KMS-11 (cell line): ENCODE measurements around the gene GAR1.

Experiments
- H2AFZ ChIP-seq: fragments of 200-600 bp; sonication (generic); 2 replicates; pipeline ENCODE4 v1.6.1; 2016; ENCODE audit warnings: antibody characterized with exemption, mixed run types, low read depth
- H3K27ac ChIP-seq: fragments of 200-600 bp; sonication (generic); 2 replicates; pipeline ENCODE4 v1.6.1; 2016; ENCODE audit warnings: mild to moderate bottlenecking, mixed run types
- H3K27me3 ChIP-seq: fragments of 200-600 bp; sonication (generic); 2 replicates; pipeline ENCODE4 v1.6.1; 2017; ENCODE audit warnings: mild to moderate bottlenecking, low read depth, mixed run types, moderate library complexity; ENCODE audit not compliant: insufficient read depth
- H3K36me3 ChIP-seq: fragments of 200-600 bp; sonication (generic); 2 replicates; pipeline ENCODE4 v1.6.1; 2017; ENCODE audit warnings: mild to moderate bottlenecking, mixed run types; ENCODE audit not compliant: insufficient read depth
- H3K4me1 ChIP-seq: fragments of 200-600 bp; sonication (generic); 2 replicates; pipeline ENCODE4 v1.6.1; 2016; ENCODE audit warnings: mild to moderate bottlenecking, low read depth, mixed run types; ENCODE audit not compliant: poor library complexity, severe bottlenecking
- H3K4me2 ChIP-seq: fragments of 200-600 bp; sonication (generic); 2 replicates; pipeline ENCODE4 v1.7.0; 2016; ENCODE audit warnings: mild to moderate bottlenecking, mixed run types
- H3K4me3 ChIP-seq: fragments of 200-600 bp; sonication (generic); IDR thresholded peaks from 2 replicates; pipeline ENCODE4 v1.6.1; 2017; ENCODE audit warnings: low read depth, low read length, mixed read lengths; ENCODE audit not compliant: insufficient read depth
- H3K79me2 ChIP-seq: fragments of 200-600 bp; sonication (generic); 2 replicates; pipeline ENCODE4 v1.6.1; 2016; ENCODE audit warnings: low read depth, mixed run types; ENCODE audit not compliant: insufficient read depth
- H3K9ac ChIP-seq: fragments of 200-600 bp; sonication (generic); 2 replicates; pipeline ENCODE4 v1.6.1; 2016; ENCODE audit warnings: mild to moderate bottlenecking, mixed run types
- H4K20me1 ChIP-seq: fragments of 200-600 bp; sonication (generic); 2 replicates; pipeline ENCODE4 v1.6.1; 2016; ENCODE audit warnings: mild to moderate bottlenecking, mixed run types; ENCODE audit not compliant: insufficient read depth
- TF ChIP-seq, protein P1 (sequence below): fragments of 200-600 bp; sonication (generic); conservative IDR thresholded peaks from 2 replicates; pipeline ENCODE4 v1.6.1; 2017; ENCODE audit warnings: low read depth, mild to moderate bottlenecking, antibody characterized with exemption, low read length, moderate library complexity, mixed read lengths

GAR1 gene

DNA sequence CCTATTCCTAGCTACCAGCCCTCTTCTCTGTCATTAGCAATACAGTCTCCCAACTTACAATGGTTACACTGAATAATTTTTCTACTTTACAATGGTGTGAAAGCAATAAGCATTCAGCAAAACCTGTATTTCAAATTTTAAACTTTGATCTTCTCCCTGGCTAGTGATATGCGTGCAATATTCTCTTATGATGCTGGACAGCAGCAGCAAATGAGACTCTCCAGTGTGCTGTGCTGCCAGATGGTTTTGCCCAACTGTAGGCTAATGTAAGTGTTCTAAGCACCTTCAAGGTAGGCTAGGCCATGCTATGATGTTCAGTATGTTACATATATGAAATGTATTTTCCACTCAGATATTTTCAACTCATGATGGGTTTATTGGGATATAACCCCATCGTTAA lies 5.9 kb upstream of the GAR1 start:
- no peak overlapping the region for H3K27ac ChIP-seq
- H3K4me3 ChIP-seq = no peak overlapping the region
- no peaks in the 10 kb centered on the region for H4K20me1 ChIP-seq
- H3K36me3 ChIP-seq = no peaks in the 10 kb centered on the region
- TF ChIP-seq, protein P1, sequence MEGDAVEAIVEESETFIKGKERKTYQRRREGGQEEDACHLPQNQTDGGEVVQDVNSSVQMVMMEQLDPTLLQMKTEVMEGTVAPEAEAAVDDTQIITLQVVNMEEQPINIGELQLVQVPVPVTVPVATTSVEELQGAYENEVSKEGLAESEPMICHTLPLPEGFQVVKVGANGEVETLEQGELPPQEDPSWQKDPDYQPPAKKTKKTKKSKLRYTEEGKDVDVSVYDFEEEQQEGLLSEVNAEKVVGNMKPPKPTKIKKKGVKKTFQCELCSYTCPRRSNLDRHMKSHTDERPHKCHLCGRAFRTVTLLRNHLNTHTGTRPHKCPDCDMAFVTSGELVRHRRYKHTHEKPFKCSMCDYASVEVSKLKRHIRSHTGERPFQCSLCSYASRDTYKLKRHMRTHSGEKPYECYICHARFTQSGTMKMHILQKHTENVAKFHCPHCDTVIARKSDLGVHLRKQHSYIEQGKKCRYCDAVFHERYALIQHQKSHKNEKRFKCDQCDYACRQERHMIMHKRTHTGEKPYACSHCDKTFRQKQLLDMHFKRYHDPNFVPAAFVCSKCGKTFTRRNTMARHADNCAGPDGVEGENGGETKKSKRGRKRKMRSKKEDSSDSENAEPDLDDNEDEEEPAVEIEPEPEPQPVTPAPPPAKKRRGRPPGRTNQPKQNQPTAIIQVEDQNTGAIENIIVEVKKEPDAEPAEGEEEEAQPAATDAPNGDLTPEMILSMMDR = no peak
- no peaks in the 10 kb centered on the region for H3K79me2 ChIP-seq
- H3K4me2 ChIP-seq = no peak overlapping the region
- H2AFZ ChIP-seq = no peak overlapping the region
- H3K4me1 ChIP-seq = peaks cover 3% of the 10 kb centered on the region
- no peak overlapping the region for H3K9ac ChIP-seq
- no peaks in the 10 kb centered on the region for H3K27me3 ChIP-seq

GRCh38 chr4:109810552-109811387 lies 4.8 kb upstream of the GAR1 start:
- H4K20me1 ChIP-seq = no peaks in the 10 kb centered on the region
- H3K36me3 ChIP-seq = no peaks in the 10 kb centered on the region
- H3K79me2 ChIP-seq = peaks cover 3% of the 10 kb centered on the region
- peaks cover 7% of the 10 kb centered on the region for H3K4me1 ChIP-seq
- TF ChIP-seq, protein P1 = no peak
- H3K27ac ChIP-seq = no peak overlapping the region
- no peak overlapping the region for H3K4me3 ChIP-seq
- no peak overlapping the region for H3K4me2 ChIP-seq
- no peak overlapping the region for H2AFZ ChIP-seq
- H3K9ac ChIP-seq = no peak overlapping the region
- H3K27me3 ChIP-seq = no peaks in the 10 kb centered on the region

- no peak overlapping the region for H2AFZ ChIP-seq
- H3K79me2 ChIP-seq = peaks cover 13% of the 10 kb centered on the region
- H3K4me2 ChIP-seq = no peak overlapping the region
- H3K27me3 ChIP-seq = no peaks in the 10 kb centered on the region
- H3K9ac ChIP-seq = no peak overlapping the region
- TF ChIP-seq, protein P1 = no peak
- peaks cover 11% of the 10 kb centered on the region for H3K4me1 ChIP-seq
- no peak overlapping the region for H3K27ac ChIP-seq
- H3K36me3 ChIP-seq = no peaks in the 10 kb centered on the region
- H3K4me3 ChIP-seq = no peak overlapping the region
- no peaks in the 10 kb centered on the region for H4K20me1 ChIP-seq
Measured at GRCh38 chr4:109811707-109812106, 3.9 kb upstream of the GAR1 start.

DNA sequence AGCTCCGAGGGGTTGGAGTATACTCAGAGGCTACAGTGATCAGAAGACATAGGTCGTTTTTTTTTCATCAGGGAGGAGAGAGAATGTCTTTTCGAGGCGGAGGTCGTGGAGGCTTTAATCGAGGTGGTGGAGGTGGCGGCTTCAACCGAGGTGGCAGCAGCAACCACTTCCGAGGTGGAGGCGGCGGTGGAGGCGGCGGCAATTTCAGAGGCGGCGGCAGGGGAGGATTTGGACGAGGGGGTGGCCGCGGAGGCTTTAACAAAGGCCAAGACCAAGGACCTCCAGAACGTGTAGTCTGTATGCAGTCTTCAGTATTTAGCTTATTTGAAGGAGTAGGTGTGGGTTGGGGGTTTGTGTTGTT lies 500 bp downstream of the GAR1 start:
- Histone ChIP-seq H3K9ac (peak overlapping the region; percentile 86), H3K4me2 (peak overlapping the region; percentile 99), H4K20me1 (no peaks in the 10 kb centered on the region), H3K27me3 (no peaks in the 10 kb centered on the region), H3K27ac (peak overlapping the region; percentile 60), H3K4me3 (peak overlapping the region; percentile 79), H3K4me1 (peaks cover 23% of the 10 kb centered on the region), H2AFZ (peak overlapping the region; percentile 87), H3K36me3 (peaks cover 12% of the 10 kb centered on the region; the same call in 1 of the 2 replicates), H3K79me2 (peaks cover 28% of the 10 kb centered on the region)
- TF ChIP-seq, protein P1 = no peak
